WTC11 (cell line): Measurements from ENCODE around the gene RIPOR2. TPM values are rescaled to one million over a fixed set of nuclear protein-coding genes. Genes with fewer than 3 reads are reported as not detected.

ENCODE experiments used
- ATAC-seq: fragments of 200-7000 bp; cut with Tn5 transposase; 2 replicates; pipeline ENCODE4 v1.10.0; 2021; ENCODE audit warnings: mild to moderate bottlenecking, moderate library complexity
- CTCF ChIA-PET: fragments of 300-600 bp; sonication (Branson Sonifier 250); formaldehyde crosslinking; loops from one replicate; lab custom pipeline; 2021; ENCODE audit warnings: antibody characterized with exemption; lab: Charles Lee
- POLR2A ChIA-PET: fragments of 350-600 bp; sonication (Branson Sonifier 250); formaldehyde crosslinking; loops from one replicate; lab custom pipeline; 2021; ENCODE audit warnings: antibody characterized with exemption; lab: Charles Lee
- DNase-seq: peaks from one replicate; pipeline ENCODE4 v3.0.0; 2021; ENCODE audit warnings: low spot score
- H3K27ac Mint-ChIP-seq: 2 replicates; pipeline ENCODE4 v1.8.0; 2021; ENCODE audit warnings: mixed read lengths
- H3K27me3 Mint-ChIP-seq: 2 replicates; pipeline ENCODE4 v1.8.0; 2021; ENCODE audit warnings: low read depth, mild to moderate bottlenecking, moderate library complexity, mixed read lengths
- H3K36me3 Mint-ChIP-seq: 2 replicates; pipeline ENCODE4 v1.8.0; 2021; ENCODE audit warnings: mixed read lengths
- H3K4me1 Mint-ChIP-seq: 2 replicates; pipeline ENCODE4 v1.8.0; 2022; ENCODE audit warnings: mixed read lengths
- H3K4me3 Mint-ChIP-seq: 2 replicates; pipeline ENCODE4 v1.8.0; 2021; ENCODE audit warnings: mild to moderate bottlenecking, moderate library complexity, mixed read lengths
- H3K9me3 Mint-ChIP-seq: 2 replicates; pipeline ENCODE4 v1.8.0; 2021; ENCODE audit warnings: mixed read lengths
- E2F5 ChIP-seq: sonication (generic); formaldehyde crosslinking; IDR thresholded peaks from 2 replicates; pipeline ENCODE4 v1.8.1; 2022; ENCODE audit warnings: mild to moderate bottlenecking, moderate library complexity, missing genetic modification reagents
- ERG ChIP-seq: fragments of 250-450 bp; sonication (Bioruptor Pico); IDR thresholded peaks from 2 replicates; pipeline ENCODE4 v1.8.0; 2021; ENCODE audit warnings: mild to moderate bottlenecking
- JUN ChIP-seq: sonication (generic); formaldehyde crosslinking; IDR thresholded peaks from 2 replicates; pipeline ENCODE4 v1.8.0; 2023; ENCODE audit warnings: mild to moderate bottlenecking, missing genetic modification reagents
- MLX ChIP-seq: sonication (generic); formaldehyde crosslinking; IDR thresholded peaks from 2 replicates; pipeline ENCODE4 v1.8.1; 2023; ENCODE audit warnings: mild to moderate bottlenecking, missing genetic modification reagents, moderate library complexity
- MXD4 ChIP-seq: fragments of 250-450 bp; sonication (Bioruptor Pico); IDR thresholded peaks from 2 replicates; pipeline ENCODE4 v1.8.0; 2021; ENCODE audit warnings: mild to moderate bottlenecking, moderate library complexity, borderline replicate concordance
- OVOL2 ChIP-seq: fragments of 250-450 bp; sonication (Bioruptor Pico); IDR thresholded peaks from 2 replicates; pipeline ENCODE4 v1.9.0; 2021; ENCODE audit warnings: mild to moderate bottlenecking, borderline replicate concordance
- SMAD3 ChIP-seq: sonication (generic); formaldehyde crosslinking; IDR thresholded peaks from 2 replicates; pipeline ENCODE4 v1.8.0; 2022; ENCODE audit warnings: missing genetic modification reagents, mild to moderate bottlenecking, borderline replicate concordance
- TCF7 ChIP-seq: sonication (generic); formaldehyde crosslinking; IDR thresholded peaks from 2 replicates; pipeline ENCODE4 v1.8.0; 2022; ENCODE audit warnings: mild to moderate bottlenecking, low read depth, missing genetic modification reagents, moderate library complexity
- TEAD1 ChIP-seq: sonication (generic); formaldehyde crosslinking; IDR thresholded peaks from 2 replicates; pipeline ENCODE4 v1.8.0; 2022; ENCODE audit warnings: mild to moderate bottlenecking, missing genetic modification reagents
- USF1 ChIP-seq: sonication (generic); formaldehyde crosslinking; IDR thresholded peaks from 2 replicates; pipeline ENCODE4 v1.8.0; 2022; ENCODE audit warnings: mild to moderate bottlenecking, missing genetic modification reagents
- ZNF317 ChIP-seq: sonication (generic); formaldehyde crosslinking; IDR thresholded peaks from 2 replicates; pipeline ENCODE4 v1.8.1; 2023; ENCODE audit warnings: low read depth, mild to moderate bottlenecking, moderate library complexity, missing genetic modification reagents, borderline replicate concordance
- ZNF425 ChIP-seq: fragments of 250-450 bp; sonication (Bioruptor Pico); conservative IDR thresholded peaks from 2 replicates; pipeline ENCODE4 v1.9.0; 2021; ENCODE audit warnings: mild to moderate bottlenecking
- ZNF512 ChIP-seq: sonication (generic); formaldehyde crosslinking; IDR thresholded peaks from 2 replicates; pipeline ENCODE4 v1.8.1; 2022; ENCODE audit warnings: missing genetic modification reagents, borderline replicate concordance
- ZNF532 ChIP-seq: fragments of 250-450 bp; sonication (Bioruptor Pico); IDR thresholded peaks from 2 replicates; pipeline ENCODE4 v1.9.0; 2021; ENCODE audit warnings: mild to moderate bottlenecking, borderline replicate concordance
- total RNA-seq: library from RNA; stranded (reverse); gene quantifications from 3 replicates; pipeline ENCODE4 v1.2.3, GENCODE V29; 2021

The RIPOR2 gene
- total RNA-seq, 1 experiment from 2014 or later: 13.5 TPM

- no peak for DNase-seq
- Mint-ChIP-seq H3K36me3 (no peaks in the 10 kb centered on the region), H3K4me1 (peaks cover 58% of the 10 kb centered on the region), H3K27ac (no peak overlapping the region), H3K27me3 (no peaks in the 10 kb centered on the region), H3K9me3 (no peaks in the 10 kb centered on the region), H3K4me3 (no peak overlapping the region)
- POLR2A ChIA-PET: interaction anchor here (0.7 kb wide), 1 partner anchor 10 kb away, joined by 4 read pairs; no protein-coding TSS in a partner anchor
- ATAC-seq: no peak
- CTCF ChIA-PET: interaction anchor here (0.9 to 2.0 kb wide), 8 partner anchors 10 to 135 kb away, joined by 3 to 9 read pairs (median 4); no protein-coding TSS in a partner anchor
- TF ChIP-seq JUN (CRISPR knock-in tag): no peak
- no peak for TF ChIP-seq ZNF425 (CRISPR knock-in tag)
- no peak for TF ChIP-seq ZNF317 (CRISPR knock-in tag)
- TF ChIP-seq MXD4 (CRISPR knock-in tag): no peak
- TF ChIP-seq OVOL2 (CRISPR knock-in tag): no peak
- TF ChIP-seq ZNF512 (CRISPR knock-in tag): no peak
- no peak for TF ChIP-seq E2F5 (CRISPR knock-in tag)
- TF ChIP-seq TEAD1 (CRISPR knock-in tag): no peak
- TF ChIP-seq ZNF532 (CRISPR knock-in tag): no peak
- TF ChIP-seq USF1 (CRISPR knock-in tag): no peak
- TF ChIP-seq ERG (CRISPR knock-in tag): no peak
- TF ChIP-seq SMAD3 (CRISPR knock-in tag): no peak
- TF ChIP-seq MLX (CRISPR knock-in tag): no peak
- TF ChIP-seq TCF7 (CRISPR knock-in tag): no peak
Measured at GRCh38 chr6:24882835-24883555, 52.8 kb downstream of the RIPOR2 start.
